Mucosa of stomach (tissue), 1 donor: ENCODE results near the gene SLC5A2.
"Not testable (repeated sequence)": the region's sequence is repeated elsewhere in the genome, so short reads cannot be mapped to it uniquely, and the experiment has no call there.

Experiments
- H3K27me3 ChIP-seq: one replicate; pipeline ENCODE4 v1.7.0; 2013; ENCODE audit warnings: mild to moderate bottlenecking, low read length; ENCODE audit not compliant: control insufficient read depth, insufficient read depth
- H3K36me3 ChIP-seq: one replicate; pipeline ENCODE4 v1.7.0; 2013; ENCODE audit warnings: low read length; ENCODE audit not compliant: control insufficient read depth, insufficient read depth
- H3K4me1 ChIP-seq: one replicate; pipeline ENCODE4 v1.7.0; 2013; ENCODE audit warnings: mild to moderate bottlenecking, low read length; ENCODE audit not compliant: control insufficient read depth, insufficient read depth
- H3K4me3 ChIP-seq: one replicate; pipeline ENCODE4 v1.7.0; 2013; ENCODE audit warnings: low read length
- H3K9ac ChIP-seq: one replicate; pipeline ENCODE4 v1.7.0; 2013; ENCODE audit warnings: mild to moderate bottlenecking, low read length, moderate library complexity
- H3K9me3 ChIP-seq: one replicate; pipeline ENCODE4 v1.7.0; 2013; ENCODE audit warnings: mild to moderate bottlenecking, low read length, moderate library complexity; ENCODE audit not compliant: control insufficient read depth
- donor health status: Pancreatic carcinoma.

SLC5A2 gene

GRCh38 chr16:31529937-31530312 is 47.0 kb downstream of the SLC5A2 start:
- no peak overlapping the region for H3K9ac ChIP-seq
- no peaks in the 10 kb centered on the region for H3K4me1 ChIP-seq
- no peaks in the 10 kb centered on the region for H3K36me3 ChIP-seq
- no peaks in the 10 kb centered on the region for H3K9me3 ChIP-seq
- H3K4me3 ChIP-seq = no peak overlapping the region
- peaks cover 23% of the 10 kb centered on the region for H3K27me3 ChIP-seq

DNA sequence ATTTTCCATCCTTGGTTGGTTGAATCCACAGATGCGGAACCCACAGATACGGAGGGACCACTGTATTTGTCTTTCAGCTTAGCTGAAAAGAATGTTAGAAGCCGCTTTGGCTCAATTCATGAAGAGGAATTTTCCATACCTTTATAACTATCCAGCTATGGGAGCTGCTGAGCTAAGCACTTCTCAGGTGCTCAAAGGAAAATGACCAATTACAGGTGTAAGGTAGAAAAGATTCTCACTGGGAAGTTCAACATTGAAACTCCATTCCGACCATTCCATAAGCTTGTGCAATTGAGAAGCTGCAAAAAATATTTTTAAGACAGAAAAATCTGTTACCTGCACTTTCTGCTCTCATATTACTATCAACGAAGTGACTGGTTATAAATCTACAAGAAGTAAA is 47.5 kb downstream of the SLC5A2 start:
- H3K9me3 ChIP-seq = no peaks in the 10 kb centered on the region
- H3K27me3 ChIP-seq = peaks cover 23% of the 10 kb centered on the region
- no peaks in the 10 kb centered on the region for H3K4me1 ChIP-seq
- no peak overlapping the region for H3K4me3 ChIP-seq
- no peaks in the 10 kb centered on the region for H3K36me3 ChIP-seq
- H3K9ac ChIP-seq = no peak overlapping the region

DNA sequence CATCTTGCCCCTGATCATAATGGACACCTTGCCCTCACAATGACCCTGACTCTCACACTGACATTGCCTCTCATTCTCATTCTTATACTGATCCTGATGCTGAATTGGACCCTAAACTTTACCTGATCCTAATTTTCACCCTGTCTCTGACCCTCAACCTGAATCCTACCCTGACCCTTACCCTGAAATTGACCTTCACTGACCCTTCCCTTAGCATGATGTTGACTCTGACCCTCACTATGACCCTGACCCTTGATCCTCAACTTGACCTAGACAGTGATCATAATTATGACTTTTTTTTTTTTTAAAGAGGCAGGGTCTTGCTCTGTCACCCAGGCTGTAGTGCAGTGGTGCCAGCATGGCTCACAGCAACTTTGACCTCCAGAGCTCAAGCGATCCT is 48.2 kb downstream of the SLC5A2 start:
- Histone ChIP-seq H3K27me3 (peaks cover 23% of the 10 kb centered on the region), H3K4me1 (no peaks in the 10 kb centered on the region), H3K9me3 (no peaks in the 10 kb centered on the region), H3K4me3 (no peak overlapping the region), H3K9ac (no peak overlapping the region), H3K36me3 (no peaks in the 10 kb centered on the region)

- Histone ChIP-seq H3K9ac (no peak overlapping the region), H3K27me3 (peaks cover 27% of the 10 kb centered on the region), H3K36me3 (no peaks in the 10 kb centered on the region), H3K9me3 (no peaks in the 10 kb centered on the region), H3K4me1 (no peaks in the 10 kb centered on the region), H3K4me3 (no peak overlapping the region)
Measured at GRCh38 chr16:31532120-31532519, 49.2 kb downstream of the SLC5A2 start.

GRCh38 chr16:31532896-31533295 is 50.0 kb downstream of the SLC5A2 start:
- Histone ChIP-seq H3K27me3 (peaks cover 29% of the 10 kb centered on the region), H3K4me3 (no peak overlapping the region), H3K36me3 (no peaks in the 10 kb centered on the region), H3K4me1 (no peaks in the 10 kb centered on the region), H3K9me3 (no peaks in the 10 kb centered on the region), H3K9ac (no peak overlapping the region)

DNA sequence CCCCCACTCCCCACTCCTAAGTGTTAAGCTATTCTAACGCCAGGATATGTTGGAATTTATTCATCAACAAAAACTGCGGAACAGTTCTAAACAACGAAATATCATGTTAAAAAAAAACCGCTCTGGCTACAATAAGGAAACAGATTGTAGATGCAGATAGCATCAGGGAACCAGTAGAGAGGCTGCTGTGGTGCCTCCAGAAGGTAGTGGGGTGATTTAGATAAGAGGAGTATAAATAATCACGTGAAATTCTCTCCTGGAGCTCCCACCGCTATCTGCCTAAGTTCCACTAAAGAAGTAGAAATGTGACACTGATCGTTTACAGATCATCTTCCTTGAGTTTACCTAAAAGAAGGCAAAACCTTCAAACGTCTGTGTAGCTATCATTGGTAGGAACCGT is 52.8 kb downstream of the SLC5A2 start:
- no peaks in the 10 kb centered on the region for H3K9me3 ChIP-seq
- H3K4me3 ChIP-seq = no peak overlapping the region
- no peak overlapping the region for H3K9ac ChIP-seq
- H3K36me3 ChIP-seq = no peaks in the 10 kb centered on the region
- H3K4me1 ChIP-seq = no peaks in the 10 kb centered on the region
- peaks cover 21% of the 10 kb centered on the region for H3K27me3 ChIP-seq

GRCh38 chr16:31536804-31537361 is 54.0 kb downstream of the SLC5A2 start:
- Histone ChIP-seq H3K27me3 (peaks cover 21% of the 10 kb centered on the region), H3K4me3 (no peak overlapping the region), H3K36me3 (no peaks in the 10 kb centered on the region), H3K4me1 (no peaks in the 10 kb centered on the region), H3K9me3 (no peaks in the 10 kb centered on the region), H3K9ac (peak overlapping the region; percentile 34)

GRCh38 chr16:31537362-31538242 is 54.7 kb downstream of the SLC5A2 start:
- H3K27me3 ChIP-seq = peaks cover 21% of the 10 kb centered on the region
- no peaks in the 10 kb centered on the region for H3K36me3 ChIP-seq
- H3K4me3 ChIP-seq = no peak overlapping the region
- H3K4me1 ChIP-seq = no peaks in the 10 kb centered on the region
- no peaks in the 10 kb centered on the region for H3K9me3 ChIP-seq
- peak overlapping the region; percentile 34 for H3K9ac ChIP-seq

- H3K9ac ChIP-seq, H3K4me3 ChIP-seq, H3K36me3 ChIP-seq, H3K4me1 ChIP-seq, H3K9me3 ChIP-seq: not testable (repeated sequence)
- peaks cover 21% of the 10 kb centered on the region for H3K27me3 ChIP-seq
Measured at GRCh38 chr16:31538243-31538598, 55.3 kb downstream of the SLC5A2 start.

DNA sequence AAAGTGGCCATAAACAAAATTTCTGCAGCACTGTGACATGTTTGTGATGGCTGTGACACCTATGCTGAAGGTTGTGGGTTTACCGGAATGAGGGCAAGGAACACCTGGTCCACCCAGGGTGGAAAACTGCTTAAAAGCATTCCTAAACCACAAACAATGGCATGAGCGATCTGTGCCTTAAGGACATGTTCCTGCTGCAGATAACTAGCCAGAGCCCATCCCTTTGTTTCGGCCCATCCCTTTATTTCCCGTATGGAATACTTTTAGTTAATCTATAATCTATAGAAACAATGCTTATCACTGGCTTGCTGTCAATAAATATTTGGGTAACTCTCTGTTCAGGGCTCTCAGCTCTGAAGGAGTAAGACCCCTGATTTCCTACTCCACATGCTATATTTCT is 56.8 kb downstream of the SLC5A2 start:
- H3K4me3 ChIP-seq, H3K9me3 ChIP-seq, H3K9ac ChIP-seq, H3K36me3 ChIP-seq, H3K4me1 ChIP-seq: not testable (repeated sequence)
- H3K27me3 ChIP-seq = peaks cover 21% of the 10 kb centered on the region
